Fibroblast of lung (primary cell): ENCODE results near the gene PCDHB12. TPM values are rescaled to one million over a fixed set of nuclear protein-coding genes. Genes with fewer than 3 reads are reported as not detected.
"Not testable (repeated sequence)": the region's sequence is repeated elsewhere in the genome, so short reads cannot be mapped to it uniquely, and the experiment has no call there.

ENCODE experiments used
- DNase-seq, 2 donors: peaks; one replicate each; pipeline versions ENCODE4 v3.0.0 to v3.0.0-alpha.2; 2010; ENCODE audit warnings: low read depth in 2 of 2
- H2AFZ ChIP-seq: 2 replicates; pipeline ENCODE4 v1.5.1; 2012; ENCODE audit warnings: low read length, control low read depth, inconsistent platforms
- H3K27ac ChIP-seq: 2 replicates; pipeline ENCODE4 v1.5.1; 2011; ENCODE audit warnings: low read length, control low read depth; ENCODE audit not compliant: insufficient read depth
- H3K27me3 ChIP-seq: 2 replicates; pipeline ENCODE4 v1.5.1; 2011; ENCODE audit warnings: mild to moderate bottlenecking, low read length; ENCODE audit not compliant: control insufficient read depth, insufficient read depth
- H3K36me3 ChIP-seq: 2 replicates; pipeline ENCODE4 v1.5.1; 2011; ENCODE audit warnings: low read length; ENCODE audit not compliant: control insufficient read depth, insufficient read depth
- H3K4me1 ChIP-seq: 2 replicates; pipeline ENCODE4 v1.5.1; 2011; ENCODE audit warnings: low read length; ENCODE audit not compliant: control insufficient read depth, insufficient read depth; ENCODE audit errors: extremely low read depth
- H3K4me2 ChIP-seq: 2 replicates; pipeline ENCODE4 v1.5.1; 2011; ENCODE audit warnings: low read length, control low read depth; ENCODE audit not compliant: insufficient read depth; ENCODE audit errors: extremely low read depth
- H3K4me3 ChIP-seq, 4 experiments: fragments of 200-600 bp in 1 of 4; sonication (generic) in 1 of 4; replicated peaks in 1 of 4; 2 replicates each; pipeline ENCODE4 v1.5.1; 2011 to 2016; ENCODE audit warnings: low read length in 4 of 4, low read depth in 3 of 4, mild to moderate bottlenecking in 3 of 4, control low read depth in 2 of 4, inconsistent platforms in 1 of 4, mixed read lengths in 1 of 4; ENCODE audit not compliant: insufficient read depth in 1 of 4; ENCODE audit errors: control extremely low read depth in 1 of 4
- H3K79me2 ChIP-seq: 2 replicates; pipeline ENCODE4 v1.5.1; 2012; ENCODE audit warnings: mild to moderate bottlenecking, low read length, inconsistent platforms; ENCODE audit not compliant: control insufficient read depth, insufficient read depth
- H3K9ac ChIP-seq: 2 replicates; pipeline ENCODE4 v1.5.1; 2011; ENCODE audit warnings: mild to moderate bottlenecking, low read length, control low read depth; ENCODE audit not compliant: insufficient read depth
- H3K9me3 ChIP-seq: 2 replicates; pipeline ENCODE4 v1.5.1; 2012; ENCODE audit warnings: low read depth, low read length; ENCODE audit not compliant: control insufficient read depth, insufficient read depth
- H4K20me1 ChIP-seq: 2 replicates; pipeline ENCODE4 v1.5.1; 2011; ENCODE audit warnings: low read length; ENCODE audit not compliant: control insufficient read depth, insufficient read depth; ENCODE audit errors: extremely low read depth
- CTCF ChIP-seq, 2 donors: IDR thresholded peaks in 1 of 2; conservative IDR thresholded peaks in 1 of 2; 1 replicate in 1 of 2; 2 replicates in 1 of 2; pipeline ENCODE4 v1.5.1; 2011 to 2012; ENCODE audit warnings: low read length in 2 of 2, control low read depth in 1 of 2, inconsistent platforms in 1 of 2, low read depth in 1 of 2, mild to moderate bottlenecking in 1 of 2
- EZH2 ChIP-seq: IDR thresholded peaks from 2 replicates; pipeline ENCODE4 v1.5.1; 2012; ENCODE audit warnings: low read length, control low read depth, mild to moderate bottlenecking; ENCODE audit errors: missing control alignments
- polyA plus RNA-seq, 2 donors: library from polyadenylated mRNA; depleted of rRNA in 1 of 2; stranded (reverse) in 1 of 2; unstranded in 1 of 2; fragments of >200 nt; gene quantifications; 2 replicates each; pipeline ENCODE4 v1.2.1, GENCODE V29; 2011 to 2012; ENCODE audit warnings: missing spikeins in 1 of 2
- total RNA-seq: library from RNA; depleted of rRNA; stranded (reverse); fragments of >200 nt; gene quantifications from 2 replicates; pipeline ENCODE4 v1.2.1, GENCODE V29; 2014

Gene PCDHB12
- total and polyA plus RNA-seq, 2 donors (not counting 1 experiment from before 2014, with no cell fraction given), result 0.27 to 0.66 TPM

- H3K9ac ChIP-seq, result no peak overlapping the region
- H3K4me3 ChIP-seq, result no peak overlapping the region
- H3K4me2 ChIP-seq, result no peak overlapping the region
- H3K9me3 ChIP-seq, result no peaks in the 10 kb centered on the region
- no peak for TF ChIP-seq CTCF (conservative IDR thresholded peaks at IDR 0.05 in 1 of 2, IDR thresholded peaks at IDR 0.05 in 1 of 2; ENCODE audit: low read depth in 1 of 2, low read length in 2 of 2)
- TF ChIP-seq EZH2, result no peak
- H3K4me1 ChIP-seq, result no peaks in the 10 kb centered on the region
- H3K27ac ChIP-seq, result no peak overlapping the region
- no peak for DNase-seq
- no peaks in the 10 kb centered on the region for H3K36me3 ChIP-seq
- no peak overlapping the region for H2AFZ ChIP-seq
- no peaks in the 10 kb centered on the region for H4K20me1 ChIP-seq
- H3K27me3 ChIP-seq, result no peaks in the 10 kb centered on the region
- no peaks in the 10 kb centered on the region for H3K79me2 ChIP-seq
Measured at GRCh38 chr5:141196363-141196762, 12.2 kb upstream of the PCDHB12 start.

- Histone ChIP-seq H3K4me2 (no peak within 1 kb of the TSS), H3K4me1 (no peaks in the 10 kb centered on the region), H4K20me1 (no peaks in the 10 kb centered on the region), H2AFZ (no peak within 1 kb of the TSS), H3K27ac (no peak within 1 kb of the TSS), H3K36me3 (no peaks in the 10 kb centered on the region), H3K4me3 (peak within 1 kb of the TSS in 1 of 4 experiments; percentile 25), H3K79me2 (no peaks in the 10 kb centered on the region), H3K9ac (no peak within 1 kb of the TSS), H3K9me3 (no peaks in the 10 kb centered on the region), H3K27me3 (no peaks in the 10 kb centered on the region)
- TF ChIP-seq CTCF (conservative IDR thresholded peaks at IDR 0.05 in 1 of 2, IDR thresholded peaks at IDR 0.05 in 1 of 2; ENCODE audit: low read depth in 1 of 2, low read length in 2 of 2) (no peak), EZH2 (no peak)
- DNase-seq, result no peak
Measured at GRCh38 chr5:141199359-141200235, 8.9 kb upstream of the PCDHB12 start, which contains the start of gene PCDHB11. TSS of gene PCDHB11 (plus strand) at chr5:141199627. CDS start at chr5:141199775, 148 bp downstream.

- not testable (repeated sequence) for H3K36me3 ChIP-seq, H3K79me2 ChIP-seq, DNase-seq, H2AFZ ChIP-seq, H3K4me3 ChIP-seq, H3K27me3 ChIP-seq, H3K4me1 ChIP-seq, H3K9ac ChIP-seq, H4K20me1 ChIP-seq, H3K27ac ChIP-seq, H3K4me2 ChIP-seq, H3K9me3 ChIP-seq
Measured at GRCh38 chr5:141201126-141201525, 7.4 kb upstream of the PCDHB12 start.

GRCh38 chr5:141201646-141202045 is 6.9 kb upstream of the PCDHB12 start:
- not testable (repeated sequence) for H3K79me2 ChIP-seq, H3K27me3 ChIP-seq

GRCh38 chr5:141210281-141210680 is 1.8 kb downstream of the PCDHB12 start:
- not testable (repeated sequence) for H3K9ac ChIP-seq, H3K4me2 ChIP-seq, H3K79me2 ChIP-seq, H3K36me3 ChIP-seq, H3K9me3 ChIP-seq, H3K27me3 ChIP-seq, DNase-seq, H2AFZ ChIP-seq, H3K27ac ChIP-seq, H3K4me1 ChIP-seq, H3K4me3 ChIP-seq, H4K20me1 ChIP-seq

More at GRCh38 chr5:141201646-141202045, 6.9 kb upstream of the PCDHB12 start:
- not testable (repeated sequence) for H3K9me3 ChIP-seq, H3K36me3 ChIP-seq, H2AFZ ChIP-seq, H3K4me3 ChIP-seq, H4K20me1 ChIP-seq, H3K9ac ChIP-seq, H3K4me1 ChIP-seq, H3K4me2 ChIP-seq, H3K27ac ChIP-seq, DNase-seq
